ENCODE results near the gene ARHGAP24. TPM values are rescaled to one million over a fixed set of nuclear protein-coding genes. Genes with fewer than 3 reads are reported as not detected.
A peak's percentile ranks its signal among the peaks of the same experiment; 100 is the strongest.

ARHGAP24 gene
- total RNA-seq, 1 experiment from 2014 or later = 1.3 TPM

- no peak for DNase-seq (ENCODE audit: extremely low read depth, low read depth)
Observed at GRCh38 chr4:85684676-85685075, 209.7 kb downstream of the ARHGAP24 start.

GRCh38 chr4:85686398-85686797, 211.4 kb downstream of the ARHGAP24 start:
- DNase-seq (ENCODE audit: extremely low read depth, low read depth) = no peak

GRCh38 chr4:85688055-85688740, 213.2 kb downstream of the ARHGAP24 start:
- DNase-seq (ENCODE audit: extremely low read depth, low read depth) = no peak

- DNase-seq (ENCODE audit: extremely low read depth, low read depth) = no peak
Observed at GRCh38 chr4:85696661-85697060, 221.7 kb downstream of the ARHGAP24 start.

GRCh38 chr4:85697854-85698253, 222.9 kb downstream of the ARHGAP24 start:
- no peak for DNase-seq (ENCODE audit: extremely low read depth, low read depth)

GRCh38 chr4:85700362-85700761, 225.4 kb downstream of the ARHGAP24 start:
- DNase-seq (ENCODE audit: extremely low read depth, low read depth) = no peak

GRCh38 chr4:85701861-85702321, 226.9 kb downstream of the ARHGAP24 start:
- no peak for DNase-seq (ENCODE audit: extremely low read depth, low read depth)

GRCh38 chr4:85703096-85703495, 228.1 kb downstream of the ARHGAP24 start:
- DNase-seq (ENCODE audit: extremely low read depth, low read depth) = no peak

GRCh38 chr4:85707611-85708010, 232.7 kb downstream of the ARHGAP24 start:
- no peak for DNase-seq (ENCODE audit: extremely low read depth, low read depth)

GRCh38 chr4:85708468-85708867, 233.5 kb downstream of the ARHGAP24 start:
- no peak for DNase-seq (ENCODE audit: extremely low read depth, low read depth)

- no peak for DNase-seq (ENCODE audit: extremely low read depth, low read depth)
Observed at GRCh38 chr4:85713005-85713404, 238.1 kb downstream of the ARHGAP24 start.

GRCh38 chr4:85715991-85716737, 241.2 kb downstream of the ARHGAP24 start:
- DNase-seq (ENCODE audit: extremely low read depth, low read depth) = no peak

GRCh38 chr4:85717351-85717750, 242.4 kb downstream of the ARHGAP24 start:
- DNase-seq (ENCODE audit: extremely low read depth, low read depth) = no peak

- no peak for DNase-seq (ENCODE audit: extremely low read depth, low read depth)
Observed at GRCh38 chr4:85717847-85718246, 242.9 kb downstream of the ARHGAP24 start.

- DNase-seq (ENCODE audit: extremely low read depth, low read depth) = peak; percentile 17
Observed at GRCh38 chr4:85720735-85721134, 245.8 kb downstream of the ARHGAP24 start.

GRCh38 chr4:85722401-85722800, 247.5 kb downstream of the ARHGAP24 start:
- DNase-seq (ENCODE audit: extremely low read depth, low read depth) = no peak

- no peak for DNase-seq (ENCODE audit: extremely low read depth, low read depth)
Observed at GRCh38 chr4:85722807-85723206, 247.9 kb downstream of the ARHGAP24 start.

- DNase-seq (ENCODE audit: extremely low read depth, low read depth) = no peak
Observed at GRCh38 chr4:85724791-85725563, 250.0 kb downstream of the ARHGAP24 start.

- no peak for DNase-seq (ENCODE audit: extremely low read depth, low read depth)
Observed at GRCh38 chr4:85725721-85726170, 250.8 kb downstream of the ARHGAP24 start.

GRCh38 chr4:85726555-85726954, 251.6 kb downstream of the ARHGAP24 start:
- no peak for DNase-seq (ENCODE audit: extremely low read depth, low read depth)

- DNase-seq (ENCODE audit: extremely low read depth, low read depth) = no peak
Observed at GRCh38 chr4:85728464-85728863, 253.5 kb downstream of the ARHGAP24 start.
